Smooth muscle cell of the brain vasculature (primary cell): ENCODE results near the gene CHP1.
"Not testable (repeated sequence)": the region's sequence is repeated elsewhere in the genome, so short reads cannot be mapped to it uniquely, and the experiment has no call there.

Experiments
- DNase-seq: peaks from one replicate; pipeline ENCODE4 v3.0.0-alpha.2; 2012; ENCODE audit warnings: low read depth, low spot score

CHP1 gene

GRCh38 chr15:41230650-41231421, at the start of gene CHP1, which contains the start of gene EXD1:
CHP1 (plus strand) TSS chr15:41231268; CDS start chr15:41231383, 115 bp downstream.
EXD1 (minus strand) TSS chr15:41230757; CDS start chr15:41226575, 4,182 bp downstream.
- DNase-seq, result peak; percentile 95

DNA sequence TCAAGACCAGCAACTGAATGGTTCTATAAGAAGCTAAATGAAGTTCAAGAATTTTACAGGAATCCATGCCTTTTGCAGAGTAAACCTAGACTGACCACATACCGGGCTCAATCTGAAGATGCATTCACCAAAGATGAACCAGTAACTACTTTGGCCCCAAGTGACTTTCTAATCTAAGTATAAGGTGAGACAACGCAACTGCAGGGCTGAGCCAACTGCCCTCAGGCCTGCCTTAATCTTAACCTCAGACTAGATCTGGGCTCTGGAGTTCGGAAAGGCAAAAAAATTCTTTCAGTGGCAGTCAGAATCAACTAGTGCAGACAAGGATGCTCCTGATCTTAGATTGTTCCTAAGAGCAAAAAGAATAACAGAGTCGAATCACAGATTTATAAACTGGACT, 48.8 kb upstream of the CHP1 start:
- DNase-seq, result no peak

DNA sequence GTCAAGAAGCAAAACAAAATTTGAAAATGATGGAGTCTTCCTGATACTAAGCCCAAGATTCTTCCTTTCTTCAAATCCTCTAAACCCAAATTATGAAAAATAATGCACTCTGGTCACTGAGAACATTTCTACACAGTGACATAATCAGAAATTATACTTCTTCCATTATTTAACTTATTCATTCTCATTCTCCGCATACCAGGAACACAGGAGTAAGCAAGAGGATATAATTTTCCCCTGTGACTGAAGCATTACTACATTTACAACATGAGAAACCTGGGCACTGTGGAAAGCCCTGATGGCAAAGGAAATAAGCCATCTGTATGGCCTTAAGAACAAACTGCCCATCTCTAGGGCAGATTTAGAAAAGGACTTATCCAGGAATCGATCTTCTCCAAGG, 47.5 kb upstream of the CHP1 start:
- DNase-seq, result no peak

- DNase-seq, result no peak
These were observed 36.6 kb upstream of the CHP1 start for GRCh38 chr15:41194444-41194843.

- no peak for DNase-seq
These were observed 31.6 kb upstream of the CHP1 start for GRCh38 chr15:41199470-41199869.

- DNase-seq, result no peak
These were observed 27.7 kb upstream of the CHP1 start for GRCh38 chr15:41203395-41203794.

DNA sequence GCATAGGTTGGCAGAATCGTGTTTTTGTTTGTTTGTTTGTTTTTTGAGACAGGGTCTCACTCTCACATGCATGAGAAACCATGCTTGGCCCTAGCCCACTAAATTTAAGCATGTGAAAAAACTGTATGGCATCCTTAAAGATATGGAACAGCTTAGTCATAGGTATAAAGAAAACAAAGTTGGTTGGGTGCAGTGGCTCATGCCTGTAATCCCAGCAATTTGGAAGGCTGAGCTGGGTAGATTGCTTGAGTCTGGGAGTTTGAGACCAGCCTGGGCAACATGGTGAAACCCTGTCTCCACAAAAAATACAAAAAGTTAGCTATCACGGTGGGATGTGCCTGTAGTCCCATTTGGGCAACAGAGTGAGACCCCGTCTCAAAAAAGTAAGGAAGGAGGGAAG, 25.8 kb upstream of the CHP1 start:
- DNase-seq, result no peak

DNA sequence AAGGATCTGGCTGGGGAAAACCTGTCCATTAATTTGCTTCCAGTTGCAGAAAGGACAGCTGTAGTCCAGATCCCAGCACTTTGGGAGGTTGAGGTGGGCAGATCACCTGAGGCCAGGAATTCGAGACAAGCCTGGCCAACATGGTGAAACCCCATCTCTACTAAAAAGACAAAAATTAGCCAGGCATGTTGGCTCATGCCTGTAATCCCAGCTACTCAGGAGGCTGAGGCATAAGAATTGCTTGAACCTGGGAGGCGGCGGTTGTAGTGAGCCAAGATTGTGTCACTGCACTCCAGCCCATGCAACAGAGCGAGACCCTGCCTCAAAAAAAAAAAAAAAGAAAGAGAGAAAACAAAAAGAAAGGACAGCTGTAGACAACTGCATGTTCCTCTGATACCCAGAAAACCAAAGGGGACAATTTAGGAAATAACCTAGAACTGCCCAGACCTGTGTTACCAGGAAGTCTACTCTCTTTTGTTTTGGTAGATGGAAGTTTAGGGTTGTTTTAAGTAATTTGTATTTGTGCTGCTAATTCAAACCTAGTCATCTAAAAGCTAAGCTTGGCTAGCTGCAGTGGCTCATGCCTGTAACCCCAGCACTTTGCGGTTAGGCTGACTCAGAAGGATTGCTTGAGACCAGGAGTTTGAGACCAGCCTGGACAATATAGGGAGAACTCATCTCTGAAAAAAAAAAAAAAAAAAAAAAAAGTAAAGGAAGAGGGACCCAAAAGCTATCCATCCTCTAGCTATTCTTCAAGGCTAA, 23.2 kb upstream of the CHP1 start:
- DNase-seq, result no peak

- DNase-seq, result no peak
These were observed 15.4 kb upstream of the CHP1 start for GRCh38 chr15:41215708-41216107.

DNA sequence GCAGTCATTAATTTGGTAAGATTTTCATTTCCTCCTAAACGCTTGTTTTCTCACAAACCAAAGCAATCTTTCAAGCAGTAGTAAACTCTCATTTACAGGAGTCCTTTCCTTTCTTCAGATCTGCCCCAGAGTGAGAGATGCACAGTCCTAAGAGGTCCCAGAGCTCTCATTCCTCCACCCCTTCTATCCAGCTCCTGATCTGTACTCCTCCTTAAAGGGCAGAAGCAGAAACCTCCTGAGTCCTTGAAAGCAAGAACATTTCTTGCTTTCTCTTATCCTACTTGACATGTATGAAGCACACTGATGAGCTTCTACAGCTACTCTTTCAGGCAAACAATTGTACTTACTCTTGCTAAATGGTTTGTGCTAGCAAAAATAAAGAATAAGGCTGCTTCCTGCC, 12.2 kb upstream of the CHP1 start:
- DNase-seq, result no peak

- no peak for DNase-seq
These were observed 11.7 kb upstream of the CHP1 start for GRCh38 chr15:41219381-41219780.

GRCh38 chr15:41230345-41230649, 771 bp upstream of the CHP1 start:
- DNase-seq, result no peak

- DNase-seq, result no peak
These were observed 556 bp downstream of the CHP1 start for GRCh38 chr15:41231422-41232226.

DNA sequence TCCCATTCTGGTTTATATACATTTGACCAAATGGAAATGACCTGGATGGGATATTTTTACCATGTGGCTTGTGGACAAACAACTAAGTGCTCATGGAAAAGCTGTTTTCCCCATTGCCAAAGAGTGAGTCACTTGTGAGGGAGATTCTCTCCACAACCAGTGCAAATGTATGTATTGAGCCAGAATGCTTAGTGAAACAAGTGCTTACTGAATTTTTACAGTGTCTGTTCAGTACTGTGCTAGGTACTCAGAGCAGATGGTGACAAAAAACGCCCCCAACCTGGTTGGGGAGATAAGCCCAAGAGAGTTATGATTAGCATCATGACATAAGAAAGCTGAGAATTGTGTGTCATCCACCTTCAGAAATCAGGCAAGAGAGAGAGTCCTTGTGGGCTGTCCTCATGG, 2.3 kb downstream of the CHP1 start:
- DNase-seq, result no peak

- not testable (repeated sequence) for DNase-seq
These were observed 4.2 kb downstream of the CHP1 start for GRCh38 chr15:41235228-41235627.

- no peak for DNase-seq
These were observed 4.9 kb downstream of the CHP1 start for GRCh38 chr15:41235929-41236328.

DNA sequence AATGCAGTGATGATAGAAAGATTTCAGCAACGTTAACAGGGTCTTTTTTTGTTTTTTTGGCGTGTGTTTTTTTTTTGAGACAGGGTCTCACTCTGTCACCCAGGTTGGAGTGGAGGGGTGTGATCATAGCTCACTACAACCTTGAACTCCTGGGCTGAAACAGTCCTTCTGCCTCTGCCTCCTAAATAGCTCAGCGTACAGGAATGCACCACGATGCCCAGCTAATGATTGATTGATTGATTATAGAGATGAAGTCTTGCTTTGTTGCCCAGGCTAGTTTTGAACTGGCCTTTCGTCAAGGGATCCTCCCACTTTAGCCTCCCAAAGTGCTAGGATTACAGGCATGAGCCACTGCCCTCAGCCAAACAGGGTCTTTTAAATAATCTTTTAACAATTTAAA, 7.0 kb downstream of the CHP1 start:
- DNase-seq, result no peak

- no peak for DNase-seq
These were observed 10.3 kb downstream of the CHP1 start for GRCh38 chr15:41241221-41241964.

DNA sequence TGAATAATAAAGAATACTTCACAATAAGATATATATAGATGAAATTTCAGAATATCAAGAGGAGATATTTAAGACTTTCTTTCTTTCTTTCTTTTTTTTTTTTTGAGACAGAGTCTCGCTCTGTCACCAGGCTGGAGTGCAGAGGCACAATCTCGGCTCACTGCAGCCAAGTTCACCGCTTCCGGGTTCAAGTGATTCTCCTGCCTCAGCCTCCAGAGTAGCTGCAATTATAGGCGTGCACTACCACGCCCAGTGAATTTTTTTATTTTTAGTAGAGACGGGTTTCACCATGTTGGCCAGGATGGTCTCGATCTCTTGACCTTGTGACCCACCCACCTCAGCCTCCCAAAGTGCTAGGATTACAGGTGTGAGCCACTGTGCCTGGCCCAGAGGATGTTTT, 19.7 kb downstream of the CHP1 start:
- DNase-seq, result not testable (repeated sequence)

- no peak for DNase-seq
These were observed 20.3 kb downstream of the CHP1 start for GRCh38 chr15:41251411-41251810.

DNA sequence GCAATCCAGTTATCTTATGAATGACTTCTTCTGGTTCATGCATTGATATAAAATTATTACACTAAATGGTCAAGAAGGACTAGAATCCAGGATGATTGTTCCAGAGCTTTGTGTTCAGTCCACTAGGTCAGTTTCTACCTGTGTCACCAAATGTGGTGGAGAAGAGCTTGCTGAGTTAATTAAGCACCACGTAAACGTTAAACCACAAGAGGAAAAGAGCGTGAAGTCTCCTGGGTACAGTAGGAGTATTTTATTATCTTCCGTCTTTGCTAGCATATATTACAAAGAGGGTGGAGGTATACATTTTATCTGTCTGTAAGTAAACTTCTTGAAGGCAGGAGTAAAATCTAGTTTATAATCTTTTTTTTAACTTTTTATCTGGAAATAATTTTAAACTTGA, 23.5 kb downstream of the CHP1 start:
- no peak for DNase-seq

DNA sequence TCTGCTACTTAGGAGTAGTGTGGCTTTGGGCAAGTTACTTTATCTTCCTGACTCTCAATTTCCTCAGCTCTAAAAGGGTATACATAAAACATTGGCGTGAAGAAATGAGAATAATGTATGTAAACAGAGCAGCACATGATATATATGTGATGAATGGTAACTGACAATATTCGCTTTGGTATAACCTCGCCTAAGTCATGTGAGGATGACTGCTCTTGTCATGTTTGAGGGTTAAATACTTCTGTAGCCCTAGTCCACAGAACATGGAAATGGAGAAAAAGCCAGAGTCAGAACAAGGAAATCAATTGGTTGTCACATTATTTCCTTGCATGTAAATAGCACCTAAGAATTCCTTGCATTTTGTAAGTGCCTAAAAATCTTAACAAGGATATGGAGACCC, 25.0 kb downstream of the CHP1 start:
- no peak for DNase-seq
